ENCODE data around the gene PRTN3. TPM values are rescaled to one million over a fixed set of nuclear protein-coding genes. Genes with fewer than 3 reads are reported as not detected.
A peak's percentile ranks its signal among the peaks of the same experiment; 100 is the strongest.

The PRTN3 gene
- total and polyA plus RNA-seq, 8 donors = 0.14 to 0.24 TPM; not detected in 6

DNA sequence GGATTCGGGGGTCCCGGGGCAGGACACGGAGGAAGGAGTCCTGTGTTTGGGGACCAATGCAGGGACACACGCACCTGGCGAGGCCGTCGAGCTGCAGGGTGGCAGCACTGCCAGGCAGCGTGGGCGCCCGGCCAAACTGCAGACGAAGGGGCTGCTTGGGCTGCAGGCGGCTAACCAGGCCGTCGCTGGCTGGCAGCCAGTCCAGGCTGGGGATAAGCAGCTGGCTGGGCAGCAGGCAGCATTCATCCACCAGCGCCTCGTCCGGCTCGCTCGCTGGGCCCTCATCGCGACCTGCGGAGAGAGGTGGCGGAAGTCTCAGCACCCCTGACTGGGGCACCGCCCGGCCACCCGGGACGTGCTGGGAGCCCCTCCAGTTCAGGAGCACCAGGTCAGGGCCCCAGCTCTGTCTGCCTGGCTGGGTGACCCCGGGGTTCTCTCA lies 30.2 kb downstream of the PRTN3 start:
- peaks cover 0 to 26% (median 4%) of the 10 kb centered on the region in 3 donors for H3K36me3 ChIP-seq
- no peak for FAIRE-seq
- peak in 4 of 6 donors; percentile 43 to 89 (median 65) for DNase-seq
- no peaks in the 10 kb centered on the region for H3K9me3 ChIP-seq
- H3K4me1 ChIP-seq = no peaks in the 10 kb centered on the region
- TF ChIP-seq, protein P1, sequence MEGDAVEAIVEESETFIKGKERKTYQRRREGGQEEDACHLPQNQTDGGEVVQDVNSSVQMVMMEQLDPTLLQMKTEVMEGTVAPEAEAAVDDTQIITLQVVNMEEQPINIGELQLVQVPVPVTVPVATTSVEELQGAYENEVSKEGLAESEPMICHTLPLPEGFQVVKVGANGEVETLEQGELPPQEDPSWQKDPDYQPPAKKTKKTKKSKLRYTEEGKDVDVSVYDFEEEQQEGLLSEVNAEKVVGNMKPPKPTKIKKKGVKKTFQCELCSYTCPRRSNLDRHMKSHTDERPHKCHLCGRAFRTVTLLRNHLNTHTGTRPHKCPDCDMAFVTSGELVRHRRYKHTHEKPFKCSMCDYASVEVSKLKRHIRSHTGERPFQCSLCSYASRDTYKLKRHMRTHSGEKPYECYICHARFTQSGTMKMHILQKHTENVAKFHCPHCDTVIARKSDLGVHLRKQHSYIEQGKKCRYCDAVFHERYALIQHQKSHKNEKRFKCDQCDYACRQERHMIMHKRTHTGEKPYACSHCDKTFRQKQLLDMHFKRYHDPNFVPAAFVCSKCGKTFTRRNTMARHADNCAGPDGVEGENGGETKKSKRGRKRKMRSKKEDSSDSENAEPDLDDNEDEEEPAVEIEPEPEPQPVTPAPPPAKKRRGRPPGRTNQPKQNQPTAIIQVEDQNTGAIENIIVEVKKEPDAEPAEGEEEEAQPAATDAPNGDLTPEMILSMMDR (IDR thresholded peaks at IDR 0.05) = no peak
- no peak overlapping the region for H3K27ac ChIP-seq
- intact Hi-C loops (cut with DNase I) = no loop called here
- ATAC-seq = peak in 1 of 4 donors; percentile 29
- no peak overlapping the region for H3K4me3 ChIP-seq
- no peaks in the 10 kb centered on the region for H3K27me3 ChIP-seq
- 80 to 84% methylated on average over 22 to 28 of the region's 28 CpGs for WGBS, 2 donors

GRCh38 chr19:871446-872265 lies 30.9 kb downstream of the PRTN3 start:
- no peaks in the 10 kb centered on the region for H3K4me1 ChIP-seq
- FAIRE-seq (no peak), DNase-seq (peak in 2 of 6 donors; percentile 60 to 77), ATAC-seq (no peak)
- no peak overlapping the region for H3K27ac ChIP-seq
- H3K27me3 ChIP-seq = no peaks in the 10 kb centered on the region
- H3K9me3 ChIP-seq = no peaks in the 10 kb centered on the region
- no peak overlapping the region for H3K4me3 ChIP-seq
- TF ChIP-seq, protein P1 (IDR thresholded peaks at IDR 0.05) = no peak
- WGBS, 2 donors = 94 to 97% methylated on average over 20 to 21 of the region's 33 CpGs
- intact Hi-C loops (cut with DNase I) = no loop called here
- H3K36me3 ChIP-seq = peaks cover 0 to 27% (median 4%) of the 10 kb centered on the region in 3 donors

- no peaks in the 10 kb centered on the region for H3K27me3 ChIP-seq
- H3K27ac ChIP-seq = no peak overlapping the region
- FAIRE-seq (no peak), ATAC-seq (peak in 1 of 4 donors; percentile 43), DNase-seq (peak in 2 of 6 donors; percentile 58 to 83)
- no peaks in the 10 kb centered on the region for H3K4me1 ChIP-seq
- intact Hi-C loops (cut with DNase I) = no loop called here
- H3K36me3 ChIP-seq = peaks cover 0 to 33% (median 4%) of the 10 kb centered on the region in 3 donors
- H3K9me3 ChIP-seq = no peaks in the 10 kb centered on the region
- 84 to 90% methylated on average over 27 of the region's 27 CpGs for WGBS, 2 donors
- no peak overlapping the region for H3K4me3 ChIP-seq
- TF ChIP-seq, protein P1 (IDR thresholded peaks at IDR 0.05) = no peak
Observed at GRCh38 chr19:872266-872951, 31.6 kb downstream of the PRTN3 start.

- intact Hi-C loops (cut with DNase I) = no loop called here
- Histone ChIP-seq H3K9me3 (no peaks in the 10 kb centered on the region), H3K27me3 (no peaks in the 10 kb centered on the region), H3K4me1 (no peaks in the 10 kb centered on the region), H3K36me3 (peaks cover 0 to 29% (median 4%) of the 10 kb centered on the region in 3 donors), H3K4me3 (no peak overlapping the region), H3K27ac (no peak overlapping the region)
- DNase-seq (no peak), FAIRE-seq (no peak), ATAC-seq (no peak)
- 81 to 100% methylated on average over 4 to 13 of the region's 13 CpGs for WGBS, 2 donors
- TF ChIP-seq, protein P1 (IDR thresholded peaks at IDR 0.05) = no peak
Observed at GRCh38 chr19:873084-873483, 32.3 kb downstream of the PRTN3 start.

Measured in pancreas (tissue), 10 donors.